Measurements from ENCODE around the gene CERS2.

DNA sequence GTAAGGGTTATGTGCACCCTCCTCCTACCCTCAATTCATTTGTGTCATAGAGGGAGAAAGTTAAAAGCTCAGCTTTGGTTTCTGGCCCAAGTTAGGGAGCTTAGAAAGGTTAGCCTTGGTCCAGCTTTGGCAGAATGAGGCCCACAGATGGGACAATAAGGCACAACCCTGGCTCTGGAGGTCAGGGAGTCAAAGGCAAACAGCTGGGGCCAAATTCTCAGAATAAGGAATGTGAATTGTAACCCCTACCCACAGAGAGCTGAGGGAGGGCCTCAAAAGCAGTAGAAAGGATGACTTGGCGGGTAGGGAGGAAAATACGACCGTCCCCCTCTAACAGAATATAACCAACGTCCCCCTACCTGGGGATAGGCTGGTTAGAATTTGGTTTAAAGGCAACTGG, 9.0 kb downstream of the CERS2 start:
- TF ChIP-seq POLR2A (IDR thresholded peaks at IDR 0.05): no peak
- TF ChIP-seq, protein P1, sequence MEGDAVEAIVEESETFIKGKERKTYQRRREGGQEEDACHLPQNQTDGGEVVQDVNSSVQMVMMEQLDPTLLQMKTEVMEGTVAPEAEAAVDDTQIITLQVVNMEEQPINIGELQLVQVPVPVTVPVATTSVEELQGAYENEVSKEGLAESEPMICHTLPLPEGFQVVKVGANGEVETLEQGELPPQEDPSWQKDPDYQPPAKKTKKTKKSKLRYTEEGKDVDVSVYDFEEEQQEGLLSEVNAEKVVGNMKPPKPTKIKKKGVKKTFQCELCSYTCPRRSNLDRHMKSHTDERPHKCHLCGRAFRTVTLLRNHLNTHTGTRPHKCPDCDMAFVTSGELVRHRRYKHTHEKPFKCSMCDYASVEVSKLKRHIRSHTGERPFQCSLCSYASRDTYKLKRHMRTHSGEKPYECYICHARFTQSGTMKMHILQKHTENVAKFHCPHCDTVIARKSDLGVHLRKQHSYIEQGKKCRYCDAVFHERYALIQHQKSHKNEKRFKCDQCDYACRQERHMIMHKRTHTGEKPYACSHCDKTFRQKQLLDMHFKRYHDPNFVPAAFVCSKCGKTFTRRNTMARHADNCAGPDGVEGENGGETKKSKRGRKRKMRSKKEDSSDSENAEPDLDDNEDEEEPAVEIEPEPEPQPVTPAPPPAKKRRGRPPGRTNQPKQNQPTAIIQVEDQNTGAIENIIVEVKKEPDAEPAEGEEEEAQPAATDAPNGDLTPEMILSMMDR (IDR thresholded peaks at IDR 0.05): no peak
